Measurements from ENCODE around the gene ABI1.

- TF ChIP-seq CEBPB (IDR thresholded peaks at IDR 0.05): no peak
- TF ChIP-seq REST (IDR thresholded peaks at IDR 0.05; ENCODE audit: low read depth): no peak
Observed at GRCh38 chr10:26801831-26802230, 58.9 kb downstream of the ABI1 start.
